ENCODE results near the gene BMF.
"Not testable (repeated sequence)": the region's sequence is repeated elsewhere in the genome, so short reads cannot be mapped to it uniquely, and the experiment has no call there.

The BMF gene

DNA sequence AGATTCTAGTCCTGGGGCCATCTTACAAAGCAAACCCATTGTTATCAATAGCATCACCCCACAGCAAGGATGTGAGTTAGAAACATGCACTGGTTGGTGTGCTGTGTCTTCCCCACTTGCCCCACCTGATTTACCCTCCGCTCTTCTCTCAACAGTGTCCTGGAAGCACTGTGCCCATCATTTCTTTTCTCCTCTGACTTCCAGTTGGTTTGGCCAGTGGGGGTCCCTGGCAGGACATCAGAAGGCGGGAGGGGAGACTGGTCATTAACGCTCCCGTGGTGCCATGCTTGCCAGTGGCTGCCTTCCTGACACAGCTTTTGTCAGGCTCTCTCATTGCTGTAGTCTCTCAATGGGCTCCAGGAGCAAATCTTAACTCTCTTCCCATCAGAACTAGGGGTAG, 40.7 kb upstream of the BMF start:
- FAIRE-seq (no peak), DNase-seq (ENCODE audit: insufficient read length, low spot score) (no peak)
- TF ChIP-seq, protein P1, sequence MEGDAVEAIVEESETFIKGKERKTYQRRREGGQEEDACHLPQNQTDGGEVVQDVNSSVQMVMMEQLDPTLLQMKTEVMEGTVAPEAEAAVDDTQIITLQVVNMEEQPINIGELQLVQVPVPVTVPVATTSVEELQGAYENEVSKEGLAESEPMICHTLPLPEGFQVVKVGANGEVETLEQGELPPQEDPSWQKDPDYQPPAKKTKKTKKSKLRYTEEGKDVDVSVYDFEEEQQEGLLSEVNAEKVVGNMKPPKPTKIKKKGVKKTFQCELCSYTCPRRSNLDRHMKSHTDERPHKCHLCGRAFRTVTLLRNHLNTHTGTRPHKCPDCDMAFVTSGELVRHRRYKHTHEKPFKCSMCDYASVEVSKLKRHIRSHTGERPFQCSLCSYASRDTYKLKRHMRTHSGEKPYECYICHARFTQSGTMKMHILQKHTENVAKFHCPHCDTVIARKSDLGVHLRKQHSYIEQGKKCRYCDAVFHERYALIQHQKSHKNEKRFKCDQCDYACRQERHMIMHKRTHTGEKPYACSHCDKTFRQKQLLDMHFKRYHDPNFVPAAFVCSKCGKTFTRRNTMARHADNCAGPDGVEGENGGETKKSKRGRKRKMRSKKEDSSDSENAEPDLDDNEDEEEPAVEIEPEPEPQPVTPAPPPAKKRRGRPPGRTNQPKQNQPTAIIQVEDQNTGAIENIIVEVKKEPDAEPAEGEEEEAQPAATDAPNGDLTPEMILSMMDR (IDR thresholded peaks at IDR 0.05; ENCODE audit: insufficient read depth, missing control alignments), result no peak

DNA sequence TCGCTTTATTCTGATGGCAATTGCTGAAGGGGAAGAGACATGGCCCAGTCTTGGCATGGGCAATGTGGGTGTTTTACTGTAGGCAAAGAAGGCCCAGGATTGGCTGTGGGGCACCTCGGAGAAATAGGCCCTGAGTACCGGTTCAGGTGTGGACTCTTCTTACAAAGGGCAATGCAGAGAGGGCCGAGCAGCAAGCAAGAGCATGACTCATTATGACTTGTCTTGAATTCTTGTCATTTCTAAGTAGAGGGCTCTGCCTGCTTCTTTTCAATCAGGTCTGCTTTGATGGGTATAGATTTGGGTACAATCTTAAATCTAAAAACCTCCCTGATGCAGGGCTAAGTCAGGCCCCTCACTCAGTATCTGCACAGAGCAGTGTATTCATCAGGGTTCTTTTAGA, 37.4 kb upstream of the BMF start:
- DNase-seq (ENCODE audit: insufficient read length, low spot score), result no peak
- no peak for FAIRE-seq
- TF ChIP-seq, protein P1 (IDR thresholded peaks at IDR 0.05; ENCODE audit: insufficient read depth, missing control alignments), result no peak

DNA sequence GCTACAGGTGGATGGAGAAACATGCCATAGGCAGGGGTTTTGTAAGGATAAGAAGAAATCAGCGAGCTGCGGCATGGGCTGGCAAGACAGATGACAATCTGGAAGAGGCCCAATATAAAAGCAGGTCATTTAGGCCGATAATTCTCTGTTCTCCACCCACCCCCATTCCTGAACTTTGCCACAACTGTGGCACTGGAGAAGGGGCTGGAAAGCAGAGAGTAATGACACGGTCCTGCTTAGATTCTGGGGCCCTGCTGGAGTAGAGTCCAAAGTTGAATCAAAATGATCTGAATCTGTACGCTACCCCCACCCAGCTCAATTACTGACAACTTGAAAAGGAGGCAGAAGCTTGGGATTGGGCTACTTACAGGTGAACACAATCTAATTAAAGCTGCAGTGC, 33.7 kb upstream of the BMF start:
- no peak for DNase-seq (ENCODE audit: insufficient read length, low spot score)
- no peak for FAIRE-seq
- TF ChIP-seq, protein P1 (IDR thresholded peaks at IDR 0.05; ENCODE audit: insufficient read depth, missing control alignments), result no peak

DNA sequence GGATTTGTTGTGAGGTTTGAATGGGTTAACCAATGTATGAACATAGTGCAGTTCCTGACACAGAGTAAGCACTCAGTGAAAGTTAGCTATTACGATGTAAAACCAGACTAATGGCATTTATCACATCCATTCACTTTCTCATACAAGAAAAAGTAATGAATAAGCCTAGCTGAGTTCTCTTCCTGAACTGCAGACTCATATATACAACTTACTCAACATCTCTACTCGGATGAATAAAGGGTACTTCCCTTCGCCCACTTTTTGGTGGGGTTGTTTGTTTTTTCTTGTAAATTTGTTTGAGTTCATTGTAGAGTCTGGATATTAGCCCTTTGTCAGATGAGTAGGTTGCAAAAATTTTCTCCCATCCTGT, 29.5 kb upstream of the BMF start:
- not testable (repeated sequence) for FAIRE-seq; DNase-seq (ENCODE audit: insufficient read length, low spot score)

DNA sequence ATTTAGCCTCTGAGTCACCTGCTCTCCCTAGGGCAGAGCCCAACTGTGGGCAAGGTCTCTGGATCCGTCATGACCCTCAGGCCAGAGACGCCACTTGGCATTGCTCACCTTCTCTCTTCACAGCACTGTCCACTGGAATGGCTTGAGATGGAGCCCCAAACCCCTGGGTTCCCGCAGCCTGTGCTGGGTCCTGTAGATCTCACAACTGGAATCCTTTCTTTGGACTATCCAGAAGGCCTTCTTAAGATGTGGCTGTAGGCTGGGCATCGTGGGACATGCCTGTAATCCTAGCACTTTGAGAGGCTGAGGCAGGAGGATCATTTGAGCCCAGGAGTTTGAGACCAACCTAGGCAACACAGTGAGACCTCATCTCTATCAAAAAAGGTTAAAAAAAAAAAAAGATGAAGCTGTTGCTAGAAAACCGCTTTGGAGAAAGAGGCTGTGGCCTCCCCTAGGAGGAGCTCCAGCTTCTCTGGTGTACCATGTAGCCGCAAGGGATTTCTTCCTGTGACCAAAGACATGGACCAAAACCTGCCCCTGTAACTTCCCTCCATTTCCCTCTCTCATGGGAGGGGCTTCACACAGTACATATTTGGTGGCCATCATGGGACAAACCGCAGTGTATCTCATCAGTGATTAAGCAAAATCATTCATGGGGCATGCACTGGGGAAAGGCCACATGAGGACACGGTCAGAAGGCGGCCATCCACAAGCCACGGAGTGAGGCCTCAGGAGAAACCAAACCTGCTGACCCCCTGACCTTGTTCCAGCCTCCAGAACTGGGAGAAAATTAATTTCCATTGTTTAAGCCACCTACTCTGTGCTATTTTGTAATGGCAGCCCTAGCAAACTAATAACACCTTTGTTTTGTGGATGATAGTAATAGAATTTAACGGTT, 28.9 kb upstream of the BMF start:
- TF ChIP-seq, protein P1 (IDR thresholded peaks at IDR 0.05; ENCODE audit: insufficient read depth, missing control alignments), result no peak
- no peak for DNase-seq (ENCODE audit: insufficient read length, low spot score)

DNA sequence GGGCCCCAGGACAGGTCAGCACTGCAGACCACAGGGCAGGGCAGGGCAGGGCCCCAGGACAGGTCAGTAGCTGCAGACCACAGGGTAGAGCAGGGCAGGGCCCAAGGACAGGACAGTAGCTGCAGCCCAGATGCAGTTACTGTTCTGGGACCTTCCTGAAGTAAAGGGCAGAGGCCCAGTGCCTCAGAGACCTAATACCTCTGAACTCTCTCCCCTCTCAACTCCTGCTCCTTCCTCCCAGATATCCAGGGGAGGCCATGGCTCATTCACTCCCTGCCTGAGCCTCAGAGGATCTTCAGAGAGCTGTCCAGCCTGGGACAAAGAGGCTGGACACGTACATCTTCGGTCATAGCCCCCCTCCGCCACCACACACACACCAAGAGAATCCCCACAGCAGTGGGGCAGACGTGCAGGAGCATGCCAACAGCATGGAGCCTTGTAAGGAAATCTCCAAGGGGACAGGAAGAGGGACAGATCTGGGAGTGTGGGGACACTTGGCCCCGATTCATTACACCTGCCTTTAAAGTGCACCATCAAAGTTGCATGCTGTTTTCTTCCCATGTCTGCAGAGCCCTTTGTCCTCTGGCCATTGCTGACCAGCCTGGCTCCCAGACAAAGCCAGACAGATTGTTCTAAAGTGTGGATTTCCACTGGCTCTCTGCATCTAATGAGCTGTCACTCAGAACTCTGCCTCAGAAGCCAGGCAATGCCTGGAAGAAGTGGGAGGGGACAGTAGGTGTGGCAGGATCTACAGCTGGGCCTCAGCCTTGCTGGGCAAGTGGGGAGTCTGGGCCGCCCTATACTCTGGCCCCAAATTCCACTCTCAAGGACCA, 28.0 kb upstream of the BMF start:
- FAIRE-seq (no peak), DNase-seq (ENCODE audit: insufficient read length, low spot score) (no peak)
- TF ChIP-seq, protein P1 (IDR thresholded peaks at IDR 0.05; ENCODE audit: insufficient read depth, missing control alignments), result no peak

More for the DNA sequence above, 28.9 kb upstream of the BMF start:
- FAIRE-seq, result no peak

DNA sequence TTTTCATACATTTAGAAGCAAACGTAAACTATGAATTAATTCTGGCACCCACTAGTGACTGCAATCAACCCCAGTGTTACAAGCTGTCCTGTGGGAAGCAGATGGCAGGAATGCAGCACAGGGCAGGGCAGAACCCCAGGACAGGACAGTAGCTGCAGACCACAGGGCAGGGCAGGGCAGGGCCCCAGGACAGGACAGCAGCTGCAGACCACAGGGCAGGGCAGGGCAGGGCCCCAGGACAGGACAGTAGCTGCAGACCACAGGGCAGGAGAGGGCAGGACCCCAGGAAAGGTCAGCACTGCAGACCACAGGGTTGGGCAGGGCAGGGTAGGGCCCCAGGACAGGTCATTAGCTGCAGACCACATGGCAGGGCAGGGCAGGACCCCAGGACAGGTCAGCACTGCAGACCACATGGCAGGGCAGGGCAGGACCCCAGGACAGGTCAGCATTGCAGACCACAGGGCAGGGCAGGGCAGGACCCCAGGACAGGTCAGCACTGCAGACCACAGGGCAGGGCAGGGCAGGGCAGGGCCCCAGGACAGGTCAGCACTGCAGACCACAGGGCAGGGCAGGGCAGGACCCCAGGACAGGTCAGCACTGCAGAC, 27.3 kb upstream of the BMF start:
- DNase-seq (ENCODE audit: insufficient read length, low spot score); FAIRE-seq: not testable (repeated sequence)
